Mesenteric fat pad (tissue), 1 donor: ENCODE data around the gene DES. TPM values are rescaled to one million over a fixed set of nuclear protein-coding genes. Genes with fewer than 3 reads are reported as not detected.

ENCODE experiments used
- DNase-seq: peaks from one replicate; pipeline ENCODE4 v3.0.0-alpha.2; 2020; ENCODE audit warnings: low spot score
- total RNA-seq: library from RNA; stranded (reverse); fragmentation: NEBNext Ultra II Directional; extraction: Animal tissue kit (Norgen Biotek cat#: 25700); gene quantifications from one replicate; pipeline ENCODE4 v1.2.1, GENCODE V29; 2021
- donor health status: DM: yes; HTN: yes; CAD: no.

DES gene
- total RNA-seq, 1 donor from 2014 or later: 62.5 TPM

- DNase-seq: no peak
Measured at GRCh38 chr2:219437690-219438206, 19.6 kb downstream of the DES start.

- no peak for DNase-seq
Measured at GRCh38 chr2:219438453-219438852, 20.3 kb downstream of the DES start.

- no peak for DNase-seq
Measured at GRCh38 chr2:219439506-219439905, 21.3 kb downstream of the DES start.

- no peak for DNase-seq
Measured at GRCh38 chr2:219440388-219441256, 22.4 kb downstream of the DES start.

GRCh38 chr2:219441451-219442255, 23.5 kb downstream of the DES start:
- no peak for DNase-seq

GRCh38 chr2:219442256-219443015, 24.3 kb downstream of the DES start:
- DNase-seq: no peak

GRCh38 chr2:219443016-219443696, 25.0 kb downstream of the DES start:
- DNase-seq: no peak

GRCh38 chr2:219443697-219444023, 25.5 kb downstream of the DES start:
- no peak for DNase-seq

- no peak for DNase-seq
Measured at GRCh38 chr2:219444566-219445091, 26.5 kb downstream of the DES start.

- DNase-seq: no peak
Measured at GRCh38 chr2:219445220-219445640, 27.1 kb downstream of the DES start.

- DNase-seq: no peak
Measured at GRCh38 chr2:219446101-219446504, 27.9 kb downstream of the DES start.

GRCh38 chr2:219446689-219447088, 28.5 kb downstream of the DES start:
- DNase-seq: no peak

GRCh38 chr2:219447242-219448098, 29.3 kb downstream of the DES start:
- no peak for DNase-seq

- no peak for DNase-seq
Measured at GRCh38 chr2:219448099-219448775, 30.1 kb downstream of the DES start.

GRCh38 chr2:219448776-219449341, 30.7 kb downstream of the DES start:
- DNase-seq: no peak

GRCh38 chr2:219449609-219450008, 31.4 kb downstream of the DES start:
- DNase-seq: no peak

GRCh38 chr2:219451661-219452360, 33.6 kb downstream of the DES start:
- DNase-seq: no peak
